ENCODE measurements around the gene GLDN. TPM values are rescaled to one million over a fixed set of nuclear protein-coding genes. Genes with fewer than 3 reads are reported as not detected.

GLDN gene
- total RNA-seq, 2 experiments from 2014 or later, result not detected

GRCh38 chr15:51365417-51365816 is 24.0 kb downstream of the GLDN start:
- no peak for TF ChIP-seq CTCF (IDR thresholded peaks at IDR 0.05)
- no peak for ATAC-seq
- Mint-ChIP-seq H3K4me1 (ENCODE audit: low read depth) (no peaks in the 10 kb centered on the region), H3K9me3 (no peaks in the 10 kb centered on the region), H3K27ac (no peak overlapping the region), H3K36me3 (ENCODE audit: low read depth) (no peaks in the 10 kb centered on the region), H3K27me3 (no peaks in the 10 kb centered on the region), H3K4me3 (no peak overlapping the region)
- POLR2A ChIA-PET, result no interaction called here
- intact Hi-C loops (cut with micrococcal nuclease), result no loop called here
- no peak for DNase-seq
- CTCF ChIA-PET, result no interaction called here

- Mint-ChIP-seq H3K4me3 (no peak overlapping the region), H3K27ac (no peak overlapping the region), H3K36me3 (ENCODE audit: low read depth) (no peaks in the 10 kb centered on the region), H3K9me3 (no peaks in the 10 kb centered on the region), H3K27me3 (no peaks in the 10 kb centered on the region), H3K4me1 (ENCODE audit: low read depth) (no peaks in the 10 kb centered on the region)
- ChIA-PET CTCF (no interaction called here), POLR2A (no interaction called here)
- intact Hi-C loops (cut with micrococcal nuclease), result no loop called here
- ATAC-seq (no peak), DNase-seq (no peak)
- no peak for TF ChIP-seq CTCF (IDR thresholded peaks at IDR 0.05)
Measured at GRCh38 chr15:51366071-51366470, 24.6 kb downstream of the GLDN start.

GRCh38 chr15:51366920-51367319 is 25.5 kb downstream of the GLDN start:
- H3K9me3 Mint-ChIP-seq, result no peaks in the 10 kb centered on the region
- H3K4me1 Mint-ChIP-seq (ENCODE audit: low read depth), result no peaks in the 10 kb centered on the region
- intact Hi-C loops (cut with micrococcal nuclease), result no loop called here
- no peak overlapping the region for H3K4me3 Mint-ChIP-seq
- TF ChIP-seq CTCF (IDR thresholded peaks at IDR 0.05), result no peak
- no peak for ATAC-seq
- H3K36me3 Mint-ChIP-seq (ENCODE audit: low read depth), result no peaks in the 10 kb centered on the region
- ChIA-PET POLR2A (no interaction called here), CTCF (no interaction called here)
- DNase-seq, result no peak
- H3K27me3 Mint-ChIP-seq, result no peaks in the 10 kb centered on the region
- no peak overlapping the region for H3K27ac Mint-ChIP-seq

GRCh38 chr15:51367322-51367976 is 26.0 kb downstream of the GLDN start:
- TF ChIP-seq CTCF (IDR thresholded peaks at IDR 0.05), result no peak
- Mint-ChIP-seq H3K4me1 (ENCODE audit: low read depth) (no peaks in the 10 kb centered on the region), H3K36me3 (ENCODE audit: low read depth) (no peaks in the 10 kb centered on the region), H3K27me3 (no peaks in the 10 kb centered on the region), H3K27ac (no peak overlapping the region), H3K9me3 (no peaks in the 10 kb centered on the region), H3K4me3 (no peak overlapping the region)
- intact Hi-C loops (cut with micrococcal nuclease), result no loop called here
- ChIA-PET POLR2A (no interaction called here), CTCF (no interaction called here)
- DNase-seq, result no peak
- no peak for ATAC-seq

GRCh38 chr15:51368307-51368706 is 26.9 kb downstream of the GLDN start:
- POLR2A ChIA-PET, result no interaction called here
- DNase-seq (no peak), ATAC-seq (no peak)
- no peaks in the 10 kb centered on the region for H3K4me1 Mint-ChIP-seq (ENCODE audit: low read depth)
- intact Hi-C loops (cut with micrococcal nuclease), result no loop called here
- H3K27me3 Mint-ChIP-seq, result no peaks in the 10 kb centered on the region
- H3K36me3 Mint-ChIP-seq (ENCODE audit: low read depth), result no peaks in the 10 kb centered on the region
- CTCF ChIA-PET, result interaction anchor here (2.1 kb wide), 1 partner anchor 12 kb away, joined by 7 read pairs; no protein-coding TSS in a partner anchor
- H3K4me3 Mint-ChIP-seq, result no peak overlapping the region
- H3K27ac Mint-ChIP-seq, result no peak overlapping the region
- no peaks in the 10 kb centered on the region for H3K9me3 Mint-ChIP-seq
- TF ChIP-seq CTCF (IDR thresholded peaks at IDR 0.05), result no peak
